Motor neuron (in vitro differentiated cells): ENCODE data around the gene SLC13A1. TPM values are rescaled to one million over a fixed set of nuclear protein-coding genes. Genes with fewer than 3 reads are reported as not detected.

ENCODE experiments used
- ATAC-seq, 8 experiments: fragments of 200-7000 bp; cut with Tn5 transposase; replicated peaks in 6 of 8; 2 replicates each; pipeline ENCODE4 v1.8.0; 2021; ENCODE audit warnings: mild to moderate bottlenecking in 8 of 8, moderate library complexity in 8 of 8
- H3K27ac ChIP-seq, 2 donors: fragments of 250-450 bp; sonication (Bioruptor Pico); 2 replicates each; pipeline ENCODE4 v1.9.0; 2021; ENCODE audit warnings: antibody characterized with exemption in 2 of 2, mild to moderate bottlenecking in 2 of 2, moderate library complexity in 1 of 2
- H3K4me1 ChIP-seq, 2 donors: fragments of 250-450 bp; sonication (Bioruptor Pico); replicated peaks in 1 of 2; 2 replicates each; pipeline ENCODE4 v1.6.1; 2021; ENCODE audit warnings: antibody characterized with exemption in 2 of 2, mild to moderate bottlenecking in 2 of 2, moderate library complexity in 1 of 2
- H3K4me3 ChIP-seq, 5 donors: fragments of 250-450 bp; sonication (Bioruptor Pico); 2 replicates each; pipeline ENCODE4 v1.9.0; 2021; ENCODE audit warnings: antibody characterized with exemption in 5 of 5, mild to moderate bottlenecking in 5 of 5, moderate library complexity in 4 of 5
- WGBS, 10 experiments: fragments of 450-650 bp; shearing (Covaris generic); methylation state at CpG; one replicate each; pipeline ENCODE4 v1.0.0; 2022; 5-methylcytosine and 5-hydroxymethylcytosine counted together
- in situ Hi-C, 9 experiments: fragments of 400-800 bp; cut with MboI; loops; one replicate each; pipeline ENCODE4 v1.15.0; 2021; ENCODE audit warnings: low sequenced_read_pairs in 9 of 9, low pct_unique_long_range_greater_than_20kb in 2 of 9; ENCODE audit not compliant: unreplicated experiment in 9 of 9
- total RNA-seq, 8 experiments: library from RNA; unstranded; fragments of 300-600 nt; gene quantifications; 2 replicates each; pipeline versions ENCODE4 v1.2.3 to v1.2.4, GENCODE V29; 2022

The SLC13A1 gene
- total RNA-seq, 8 experiments from 2014 or later = 0.10 to 0.13 TPM; not detected in 6

DNA sequence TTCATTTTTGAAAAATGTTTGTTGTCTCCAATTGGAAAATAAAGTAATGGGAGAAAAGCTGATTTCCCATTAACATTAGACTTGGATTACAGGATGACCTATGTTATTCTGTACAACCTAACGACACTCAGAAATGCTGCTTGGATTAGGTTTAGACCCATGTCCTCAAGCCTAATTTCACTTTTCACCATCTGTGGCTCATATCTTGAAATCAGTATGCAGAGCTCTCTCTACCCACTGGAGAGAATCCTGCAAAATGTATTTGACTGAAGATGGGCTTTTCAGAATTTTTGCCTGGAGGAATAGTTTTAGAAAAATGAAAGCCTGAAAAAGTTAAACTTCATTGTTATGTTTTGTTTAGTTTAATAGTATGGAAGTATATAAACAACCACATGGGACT, 63.8 kb downstream of the SLC13A1 start:
- no peak for ATAC-seq
- Histone ChIP-seq H3K27ac (no peak overlapping the region), H3K4me1 (peaks cover 0 to 12% of the 10 kb centered on the region in 2 donors), H3K4me3 (no peak overlapping the region)
- in situ Hi-C loops = no loop called here
- WGBS, 10 experiments = 0 to 100% (median 62%) methylated on average over 1 of the region's 1 CpG; no CpG with 5 or more reads in 2 of the 10 experiments

DNA sequence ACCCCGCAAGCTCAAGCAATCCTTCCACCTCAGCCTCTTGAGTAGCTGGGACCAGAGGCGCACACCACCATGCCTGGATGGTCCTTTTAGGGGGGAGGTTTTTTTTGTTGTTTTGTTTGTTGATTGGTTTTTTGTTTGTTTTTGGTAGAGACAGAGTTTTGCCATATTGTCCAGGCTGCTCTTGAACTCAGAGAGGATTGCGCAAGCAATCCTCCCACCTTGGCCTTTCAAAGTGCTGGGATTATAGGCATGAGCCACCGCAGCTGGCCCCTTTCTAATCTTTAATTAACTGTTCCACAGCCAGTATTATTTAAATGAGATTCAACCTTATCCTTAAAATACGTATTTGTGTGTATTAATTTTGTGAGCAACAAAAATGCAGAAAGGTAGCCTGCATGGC, 65.8 kb downstream of the SLC13A1 start:
- in situ Hi-C loops = no loop called here
- WGBS, 10 experiments = 17 to 100% (median 93%) methylated on average over 1 to 4 of the region's 5 CpGs
- H3K4me3 ChIP-seq = no peak overlapping the region
- no peak for ATAC-seq
- H3K27ac ChIP-seq = no peak overlapping the region
- peaks cover 0 to 12% of the 10 kb centered on the region in 2 donors for H3K4me1 ChIP-seq

DNA sequence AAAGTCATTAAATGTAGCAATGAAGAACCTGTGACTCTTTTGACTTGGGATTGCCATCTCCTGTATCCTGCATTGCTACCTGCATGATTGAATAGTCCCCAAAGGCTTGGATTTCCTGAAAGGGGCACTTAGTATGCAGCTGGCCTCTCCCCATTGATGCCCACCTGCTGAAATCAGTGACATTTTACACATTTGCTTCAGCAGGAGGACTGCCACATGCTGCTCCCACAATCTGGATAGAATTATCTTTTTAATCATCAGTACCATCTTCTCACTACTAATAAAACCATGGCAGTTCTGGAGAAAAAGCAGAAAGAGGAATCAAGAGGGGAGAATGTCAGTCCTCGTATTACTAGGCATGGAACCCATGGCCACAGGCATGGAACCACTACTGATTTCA, 67.8 kb downstream of the SLC13A1 start:
- Histone ChIP-seq H3K4me3 (no peak overlapping the region), H3K27ac (no peak overlapping the region), H3K4me1 (peaks cover 0 to 15% of the 10 kb centered on the region in 2 donors)
- in situ Hi-C loops = no loop called here
- 0 to 100% (median 75%) methylated on average over 1 of the region's 1 CpG; no CpG with 5 or more reads in 5 of the 10 experiments for WGBS, 10 experiments
- no peak for ATAC-seq

DNA sequence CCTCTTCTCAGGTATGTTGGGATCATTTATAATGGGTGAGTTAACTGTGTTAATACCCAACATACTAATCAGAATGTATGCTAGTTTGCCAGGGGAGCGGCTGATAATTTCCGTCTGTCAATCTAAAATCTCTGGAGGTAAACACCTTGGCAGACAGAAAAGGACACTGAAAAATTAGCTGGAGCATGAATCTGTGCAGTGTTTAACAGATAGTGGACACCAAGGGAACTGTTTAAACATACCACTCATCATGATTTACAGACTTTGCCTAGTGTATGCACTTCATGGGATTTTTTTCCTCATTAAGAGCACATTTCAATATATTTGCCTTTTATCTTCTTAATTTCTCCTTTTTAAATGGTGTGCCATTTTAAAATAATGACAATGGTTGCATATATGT, 68.2 kb downstream of the SLC13A1 start:
- H3K27ac ChIP-seq = no peak overlapping the region
- WGBS, 10 experiments = 17 to 100% (median 43%) methylated on average over 1 to 2 of the region's 2 CpGs; no CpG with 5 or more reads in 2 of the 10 experiments
- H3K4me1 ChIP-seq = peaks cover 0 to 18% of the 10 kb centered on the region in 2 donors
- no peak overlapping the region for H3K4me3 ChIP-seq
- no peak for ATAC-seq
- in situ Hi-C loops = no loop called here

DNA sequence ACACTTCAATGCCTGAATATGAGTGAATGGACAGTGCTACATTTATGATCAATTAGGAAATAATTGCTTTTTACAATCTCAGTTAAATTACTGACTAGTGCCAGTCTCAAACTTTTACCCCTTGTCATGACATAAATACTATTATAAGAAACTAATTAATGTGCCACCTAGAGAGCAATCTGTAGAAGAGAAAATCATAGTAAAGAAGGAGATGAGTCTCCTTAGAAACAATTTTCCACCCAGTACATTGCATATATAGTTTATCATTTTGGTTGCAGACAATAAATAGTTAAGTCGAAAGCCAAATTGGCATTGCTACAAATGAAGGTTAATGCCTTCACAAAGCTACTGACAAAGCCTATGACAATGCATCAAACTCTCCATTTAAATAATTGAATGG, 68.6 kb downstream of the SLC13A1 start:
- 0 to 100% (median 77%) methylated on average over 1 of the region's 1 CpG; no CpG with 5 or more reads in 2 of the 10 experiments for WGBS, 10 experiments
- Histone ChIP-seq H3K4me3 (no peak overlapping the region), H3K27ac (no peak overlapping the region), H3K4me1 (peaks cover 0 to 22% of the 10 kb centered on the region in 2 donors)
- in situ Hi-C loops = no loop called here
- no peak for ATAC-seq

DNA sequence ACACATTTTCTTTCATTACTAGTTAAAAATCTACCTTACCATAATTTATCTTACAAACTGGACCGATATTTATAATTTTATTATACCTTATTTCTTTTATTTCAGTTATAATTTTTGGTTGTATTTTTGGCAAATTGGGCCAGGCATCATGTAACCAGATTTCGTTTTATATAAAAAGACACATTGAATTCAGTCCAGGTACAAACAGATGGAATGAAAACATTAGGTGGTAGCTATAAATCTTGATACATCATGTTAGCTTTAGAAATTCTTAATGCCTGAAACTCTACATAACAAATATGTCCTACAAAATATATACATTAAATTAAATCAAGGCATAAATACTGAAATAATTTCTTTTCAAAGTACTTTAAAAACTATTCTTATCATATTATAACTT, 73.1 kb downstream of the SLC13A1 start:
- ATAC-seq = no peak
- in situ Hi-C loops = no loop called here
- no peak overlapping the region for H3K4me3 ChIP-seq
- 0 to 100% (median 42%) methylated on average over 2 of the region's 2 CpGs for WGBS, 10 experiments
- no peak overlapping the region for H3K27ac ChIP-seq
- H3K4me1 ChIP-seq = peaks cover 0 to 32% of the 10 kb centered on the region in 2 donors

DNA sequence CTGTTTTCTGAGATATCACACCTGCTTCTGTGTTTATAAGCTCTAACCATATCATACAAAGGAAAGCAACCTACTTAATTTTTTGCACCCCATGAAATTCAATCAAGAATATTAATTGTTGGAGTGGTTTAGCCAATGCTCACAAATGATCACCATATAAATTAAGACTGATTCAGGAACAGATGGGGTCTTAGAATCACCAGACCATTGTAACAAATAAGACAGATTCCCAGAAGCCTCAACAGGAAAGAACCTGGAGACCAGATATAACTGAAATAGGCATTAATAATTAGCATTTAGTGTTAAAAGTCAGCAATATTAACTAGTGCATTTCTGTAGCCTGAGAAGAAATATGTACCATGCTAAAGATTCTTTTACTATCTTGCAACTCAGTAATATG, 73.6 kb downstream of the SLC13A1 start:
- no peak overlapping the region for H3K27ac ChIP-seq
- H3K4me1 ChIP-seq = peaks cover 0 to 27% of the 10 kb centered on the region in 2 donors
- H3K4me3 ChIP-seq = no peak overlapping the region
- in situ Hi-C loops = no loop called here
- no peak for ATAC-seq

DNA sequence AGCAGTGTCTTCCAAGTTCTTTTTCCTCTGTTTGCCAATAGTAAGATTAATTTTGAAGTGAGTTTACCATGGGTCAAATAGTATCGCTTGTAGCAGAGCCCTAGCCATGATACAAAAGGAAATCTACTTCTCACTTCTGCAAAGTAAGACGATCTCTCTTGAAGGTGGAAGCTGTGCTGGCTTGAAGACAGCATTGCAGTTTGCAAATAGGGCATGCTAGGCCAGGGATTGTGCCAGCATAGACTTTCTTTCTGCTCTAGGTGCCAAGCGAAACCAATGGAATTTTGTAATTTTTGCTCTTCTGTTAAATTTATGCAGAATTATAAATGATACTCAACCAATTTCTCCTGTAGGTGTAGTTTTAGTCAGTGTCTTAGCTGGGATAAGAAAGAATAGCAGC, 74.5 kb downstream of the SLC13A1 start:
- Histone ChIP-seq H3K4me1 (peaks cover 0 to 25% of the 10 kb centered on the region in 2 donors), H3K4me3 (no peak overlapping the region), H3K27ac (no peak overlapping the region)
- no peak for ATAC-seq
- 18 to 100% (median 86%) methylated on average over 1 to 3 of the region's 3 CpGs; no CpG with 5 or more reads in 1 of the 10 experiments for WGBS, 10 experiments
- in situ Hi-C loops = no loop called here

DNA sequence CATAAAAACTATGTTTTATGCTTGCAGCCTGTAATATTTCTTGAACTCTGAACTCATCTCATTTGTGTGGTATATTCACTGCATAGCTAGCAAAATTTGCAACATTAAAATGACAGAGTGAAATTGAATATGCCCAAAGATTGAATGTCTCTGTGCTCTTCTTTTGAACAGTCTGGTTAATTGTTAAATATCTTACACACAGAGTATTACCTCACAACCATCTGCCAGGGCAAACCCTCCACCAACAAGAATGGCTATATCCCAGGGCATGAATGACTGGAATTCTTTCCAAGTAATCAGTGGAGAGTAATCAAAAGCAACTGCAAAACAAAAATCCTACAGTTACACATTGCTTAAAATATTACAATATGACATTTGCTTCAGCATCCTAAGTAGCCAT, 76.9 kb downstream of the SLC13A1 start:
- H3K27ac ChIP-seq = no peak overlapping the region
- peaks cover 0 to 25% of the 10 kb centered on the region in 2 donors for H3K4me1 ChIP-seq
- in situ Hi-C loops = no loop called here
- H3K4me3 ChIP-seq = no peak overlapping the region
- peak in 1 of 8 experiments; percentile 74 for ATAC-seq

DNA sequence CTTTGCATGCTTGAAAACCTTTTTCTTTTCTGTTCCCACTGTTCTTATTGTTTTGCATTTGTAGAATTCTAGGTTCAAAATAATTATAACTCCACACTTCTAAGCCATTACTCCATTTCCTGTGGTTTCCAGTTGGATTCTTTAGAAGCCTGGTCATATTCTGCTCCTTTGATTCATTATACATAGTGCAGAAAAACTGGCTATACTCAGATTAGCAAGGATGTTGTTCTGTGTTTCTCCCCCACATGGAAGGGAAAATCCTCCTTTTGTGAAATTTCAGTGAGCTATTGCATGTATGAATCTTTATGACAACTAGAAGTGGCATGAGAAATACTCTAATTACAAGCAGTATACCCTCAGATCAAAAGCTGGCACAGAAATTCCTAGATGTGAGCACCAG, 79.5 kb downstream of the SLC13A1 start:
- in situ Hi-C loops = no loop called here

DNA sequence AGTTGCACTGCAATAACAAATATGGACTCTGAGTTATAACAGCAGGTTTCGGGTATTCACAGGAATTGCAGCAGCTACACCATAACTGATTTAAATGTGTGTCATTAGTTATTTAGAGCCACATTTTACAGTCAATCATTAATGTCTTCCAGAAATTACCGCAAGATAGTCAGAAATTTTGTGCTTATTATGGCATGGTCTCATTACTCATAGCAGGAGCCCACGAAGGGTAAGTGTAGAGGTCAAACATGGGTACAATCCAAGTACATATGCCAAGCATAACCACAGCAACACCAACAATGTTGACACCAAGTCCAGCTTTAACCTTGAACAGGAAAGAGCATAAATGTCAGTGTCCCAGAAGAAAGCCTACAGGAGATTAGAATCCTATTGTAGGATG, 84.4 kb downstream of the SLC13A1 start:
- Histone ChIP-seq H3K27ac (no peak overlapping the region), H3K4me1 (no peaks in the 10 kb centered on the region), H3K4me3 (no peak overlapping the region)
- in situ Hi-C loops = no loop called here
- ATAC-seq = no peak
- 27 to 100% (median 83%) methylated on average over 1 to 3 of the region's 3 CpGs; no CpG with 5 or more reads in 1 of the 10 experiments for WGBS, 10 experiments

More for the DNA sequence above, 79.5 kb downstream of the SLC13A1 start:
- H3K27ac ChIP-seq = no peak overlapping the region
- no peak overlapping the region for H3K4me3 ChIP-seq
- ATAC-seq = no peak
- peaks cover 0 to 6% of the 10 kb centered on the region in 2 donors for H3K4me1 ChIP-seq

DNA sequence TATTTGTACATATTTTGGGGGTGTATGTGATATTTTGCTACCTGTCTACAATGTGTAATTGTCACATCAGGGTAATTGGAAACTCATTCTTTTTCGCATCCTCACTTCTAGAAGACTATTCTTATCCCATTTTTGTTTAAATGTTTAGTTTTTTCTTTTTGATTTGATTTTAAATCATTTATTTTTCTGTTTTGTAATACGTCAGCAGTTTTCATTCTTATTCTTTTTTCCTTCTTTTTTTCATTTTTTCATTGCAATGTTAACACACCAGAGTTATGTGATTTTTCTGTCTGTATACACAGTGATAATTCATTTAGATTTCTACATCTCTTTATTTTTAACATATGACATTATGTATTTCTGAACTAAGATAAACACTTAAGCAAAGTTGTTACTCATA, 85.5 kb downstream of the SLC13A1 start:
- ATAC-seq = no peak
- Histone ChIP-seq H3K27ac (no peak overlapping the region), H3K4me1 (no peaks in the 10 kb centered on the region), H3K4me3 (no peak overlapping the region)
- 0 to 100% (median 83%) methylated on average over 1 to 2 of the region's 2 CpGs; no CpG with 5 or more reads in 1 of the 10 experiments for WGBS, 10 experiments
- in situ Hi-C loops = no loop called here

DNA sequence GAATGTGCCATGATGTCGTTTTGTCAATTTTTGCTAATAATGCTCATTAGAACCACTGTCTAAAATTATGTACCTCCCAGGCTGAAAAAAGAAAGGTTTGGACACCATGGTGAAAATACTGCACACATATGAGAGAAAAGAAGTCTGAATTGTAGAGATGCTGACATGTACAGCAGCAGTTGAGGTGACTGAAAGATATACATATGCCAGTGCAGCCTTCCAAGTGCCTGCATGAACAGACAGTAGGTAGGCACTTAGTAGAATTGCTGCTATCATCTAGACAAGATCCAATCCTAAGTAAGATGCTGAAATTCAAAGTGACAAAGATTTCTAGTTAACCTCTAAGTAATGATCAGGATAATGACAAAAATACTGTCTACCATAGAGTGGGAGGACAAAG, 86.9 kb downstream of the SLC13A1 start:
- no peaks in the 10 kb centered on the region for H3K4me1 ChIP-seq
- ATAC-seq = no peak
- no peak overlapping the region for H3K4me3 ChIP-seq
- in situ Hi-C loops = no loop called here
- 0 to 100% (median 63%) methylated on average over 1 of the region's 1 CpG; no CpG with 5 or more reads in 2 of the 10 experiments for WGBS, 10 experiments
- H3K27ac ChIP-seq = no peak overlapping the region

DNA sequence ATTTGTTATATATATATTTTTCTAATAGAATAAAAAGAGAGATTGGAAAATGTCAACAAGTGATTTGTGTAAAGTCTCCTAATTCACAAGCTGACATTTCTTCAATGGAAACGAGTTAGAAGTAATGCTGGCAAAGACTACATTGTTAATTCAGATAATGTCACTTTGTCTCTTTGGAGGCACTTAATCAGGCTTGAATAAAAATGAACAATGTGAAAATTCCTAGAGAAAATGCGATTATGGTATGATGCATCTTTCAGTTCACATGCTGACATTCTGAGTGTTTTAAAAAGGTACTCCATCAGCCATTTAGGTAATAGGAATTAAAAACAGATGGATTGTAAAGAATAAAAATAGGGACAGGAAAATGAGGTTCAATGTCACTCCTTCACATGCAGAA, 100.1 kb downstream of the SLC13A1 start:
- no peak overlapping the region for H3K4me3 ChIP-seq
- no peaks in the 10 kb centered on the region for H3K4me1 ChIP-seq
- peak in 1 of 8 experiments; percentile 39 for ATAC-seq
- 0 to 82% (median 43%) methylated on average over 1 to 2 of the region's 2 CpGs for WGBS, 10 experiments
- H3K27ac ChIP-seq = no peak overlapping the region
- in situ Hi-C loops = no loop called here
